GM19468 (cell line): ENCODE measurements around the gene MAP3K3.
A peak's percentile ranks its signal among the peaks of the same experiment; 100 is the strongest.

Experiments
- ATAC-seq: cut with Tn5 transposase; IDR thresholded peaks from one replicate; pipeline ENCODE4 v1.9.1; 2021; ENCODE audit warnings: mild to moderate bottlenecking, moderate library complexity, moderate number of reproducible peaks; ENCODE audit not compliant: unreplicated experiment; ENCODE audit errors: extremely low read depth

MAP3K3 gene

DNA sequence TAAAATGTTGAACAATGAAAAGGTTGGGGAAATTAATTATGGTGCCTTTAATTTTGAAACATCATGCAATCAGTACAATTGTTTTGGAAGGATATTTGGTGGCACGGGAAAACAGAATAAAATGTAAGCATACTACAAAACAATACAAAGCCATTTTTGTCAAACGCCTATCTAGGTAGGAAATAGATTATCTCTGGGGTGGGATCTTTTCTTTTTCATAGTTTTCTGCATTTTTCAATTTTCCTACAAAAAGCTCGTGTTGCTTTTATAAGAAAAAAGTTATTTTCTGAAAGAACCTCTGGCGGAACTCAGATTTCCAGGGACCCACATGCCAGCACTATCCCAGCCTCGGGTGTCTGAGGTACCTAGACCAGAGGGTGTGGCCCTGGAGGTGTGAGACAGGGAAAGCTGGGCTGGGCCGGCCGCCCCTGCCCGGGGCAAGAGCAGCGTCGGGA is 961 bp upstream of the MAP3K3 start:
- ATAC-seq, result no peak

GRCh38 chr17:63622574-63623390 is 565 bp downstream of the MAP3K3 start:
- no peak for ATAC-seq

DNA sequence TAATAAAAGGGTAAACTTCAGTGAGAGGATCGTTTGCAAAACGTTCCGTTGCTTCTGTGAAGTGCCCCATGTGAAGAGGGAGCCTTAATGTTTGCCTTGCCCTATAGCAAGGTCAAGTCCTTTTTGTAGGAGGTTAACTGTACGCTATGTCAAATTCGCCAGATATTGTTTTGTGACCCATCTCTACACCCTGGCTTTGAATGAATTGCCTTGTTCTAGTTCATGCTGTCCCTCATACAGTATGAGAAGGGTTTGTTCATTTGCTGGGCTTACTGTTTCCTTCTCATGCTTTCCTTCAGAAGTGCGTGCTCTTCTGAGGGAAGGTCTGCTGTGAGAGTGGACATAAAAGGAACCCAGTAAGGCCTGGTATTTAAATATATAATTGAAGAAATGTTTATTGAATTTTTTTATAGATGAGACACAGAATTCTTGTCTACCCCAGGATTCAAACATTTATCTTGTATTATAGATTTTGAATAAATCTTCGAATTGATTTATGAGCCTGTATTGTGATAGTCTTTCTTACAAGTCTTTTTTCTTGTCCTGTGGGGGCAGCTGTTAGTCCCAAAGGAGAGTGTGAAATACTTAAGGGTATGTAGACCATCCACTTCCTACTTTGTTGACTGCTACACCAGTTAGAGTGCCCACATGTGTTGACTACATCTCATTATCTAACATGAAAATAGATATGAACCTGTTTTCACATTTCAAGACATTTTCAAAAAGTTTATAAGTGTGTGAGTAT is 1.7 kb downstream of the MAP3K3 start:
- ATAC-seq, result no peak

DNA sequence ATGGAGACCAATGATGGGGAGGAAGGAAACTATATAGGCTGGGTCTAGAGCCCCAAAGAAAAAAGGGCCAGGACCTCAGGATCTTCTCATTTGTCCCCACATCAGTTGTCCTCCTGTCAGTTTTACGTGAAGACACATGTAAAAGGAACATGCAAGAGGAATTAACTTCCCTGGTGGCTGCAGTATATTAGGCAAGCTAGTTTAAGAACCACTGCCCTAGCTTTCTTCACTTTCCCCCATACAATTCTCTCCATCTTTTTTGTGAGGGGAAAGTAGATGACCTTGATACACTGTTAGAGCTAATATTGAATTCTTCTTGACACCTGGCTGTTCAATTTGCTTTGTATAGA is 2.3 kb downstream of the MAP3K3 start:
- ATAC-seq, result no peak

DNA sequence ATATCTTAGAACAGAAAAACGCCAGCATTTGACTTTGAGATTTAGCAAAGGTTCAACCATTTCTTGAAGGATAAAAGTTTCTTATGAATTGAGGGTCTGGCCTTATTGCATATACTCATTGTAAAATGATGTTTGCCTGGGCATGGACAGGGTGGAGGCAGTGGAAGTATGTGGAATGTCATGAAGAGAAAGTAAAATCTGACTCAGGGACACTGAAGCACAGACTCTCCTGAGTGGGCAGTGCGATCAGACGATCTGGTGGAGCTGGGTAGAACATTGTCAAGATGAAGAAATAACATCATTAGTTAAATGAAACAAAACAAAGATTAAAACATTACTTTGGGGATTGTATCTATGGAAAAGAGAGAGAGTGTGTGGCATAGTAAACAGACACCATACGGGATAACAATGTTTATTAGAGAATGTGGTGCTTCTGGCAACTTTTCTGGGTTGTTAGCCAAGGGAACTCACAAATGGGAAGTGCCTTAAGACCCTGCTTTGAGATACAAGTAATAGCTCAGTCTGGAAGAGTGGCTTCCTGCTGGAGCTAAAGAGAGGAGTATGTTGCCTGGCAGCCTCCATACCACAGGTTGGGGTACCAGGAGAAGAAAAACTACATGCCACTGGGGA is 4.4 kb downstream of the MAP3K3 start:
- ATAC-seq, result no peak

DNA sequence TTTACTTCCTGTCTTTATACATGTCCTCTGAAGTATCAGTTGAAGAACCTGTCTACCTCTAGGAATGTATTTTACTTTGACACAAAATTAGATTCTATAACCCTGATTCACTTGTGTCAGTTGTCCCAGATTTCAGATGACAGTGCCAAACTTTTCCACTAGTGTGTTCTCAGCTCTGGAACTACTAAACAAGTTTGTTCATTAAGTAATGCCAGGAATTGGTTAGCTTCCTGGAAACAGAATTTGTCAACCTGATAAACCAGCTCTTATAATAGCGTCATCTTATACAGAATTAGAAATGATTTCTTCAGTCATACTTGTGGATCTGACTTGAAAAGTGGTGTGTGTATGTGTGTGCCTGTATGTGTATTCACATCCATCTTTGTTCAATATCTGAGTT is 7.4 kb downstream of the MAP3K3 start:
- no peak for ATAC-seq

DNA sequence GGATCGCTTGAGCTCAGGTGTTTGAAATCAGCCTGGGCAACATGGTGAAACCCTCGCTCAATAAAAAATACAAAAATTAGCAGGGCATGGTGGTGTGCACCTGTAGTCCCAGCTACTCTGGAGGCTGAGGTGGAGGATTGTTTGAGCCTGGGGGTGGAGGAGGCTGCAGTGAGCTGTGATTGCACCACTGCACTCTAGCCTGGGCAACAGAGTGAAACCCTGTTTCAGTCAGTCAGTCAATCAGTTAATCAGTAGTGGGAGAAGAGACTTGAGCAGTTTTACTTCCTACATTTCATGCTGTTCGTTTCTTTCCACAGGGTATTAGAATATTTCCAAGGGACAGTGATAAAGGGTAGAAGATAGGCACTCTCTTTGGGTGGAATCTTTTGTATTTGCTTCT is 8.8 kb downstream of the MAP3K3 start:
- no peak for ATAC-seq

GRCh38 chr17:63631626-63632025 is 9.4 kb downstream of the MAP3K3 start:
- no peak for ATAC-seq

DNA sequence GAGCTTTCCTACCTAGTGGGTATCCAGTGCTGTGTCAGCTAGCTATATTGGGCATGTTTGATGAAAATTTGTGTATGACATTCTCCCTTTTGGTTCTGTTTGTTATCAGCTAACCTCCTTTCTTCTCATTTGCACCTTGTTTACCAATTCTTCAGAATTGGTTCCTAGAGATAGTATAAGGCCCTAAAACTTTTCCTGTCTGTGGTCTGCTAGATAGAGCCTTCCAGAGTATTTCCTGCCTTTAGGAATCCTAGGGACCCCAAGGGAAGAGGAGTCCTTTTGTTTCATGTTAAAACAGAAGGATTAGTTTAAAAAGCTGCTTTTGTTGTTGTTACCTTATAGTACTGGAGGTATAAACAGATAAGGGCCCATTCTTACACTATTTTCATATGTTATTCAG is 11.5 kb downstream of the MAP3K3 start:
- no peak for ATAC-seq

- no peak for ATAC-seq
Measured at GRCh38 chr17:63634163-63634562, 11.9 kb downstream of the MAP3K3 start.

DNA sequence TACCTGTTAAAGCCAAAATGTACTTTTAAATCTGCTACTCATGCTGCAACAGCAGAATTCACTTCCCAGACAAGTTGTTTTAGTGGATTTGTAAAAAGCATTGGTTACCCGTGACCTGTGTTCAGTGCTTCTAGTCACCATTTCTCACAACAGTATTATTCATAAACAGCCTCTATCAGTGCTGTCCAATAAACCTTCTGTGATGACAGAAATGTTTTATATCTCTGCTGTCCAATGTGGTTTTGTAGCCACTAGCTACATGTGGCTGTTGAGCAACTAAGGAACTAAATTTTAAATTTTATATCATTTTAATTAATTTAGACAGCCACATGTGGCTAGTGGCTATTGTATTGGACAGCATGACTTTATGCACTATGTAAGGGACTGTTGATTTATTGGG is 12.6 kb downstream of the MAP3K3 start:
- ATAC-seq, result no peak

DNA sequence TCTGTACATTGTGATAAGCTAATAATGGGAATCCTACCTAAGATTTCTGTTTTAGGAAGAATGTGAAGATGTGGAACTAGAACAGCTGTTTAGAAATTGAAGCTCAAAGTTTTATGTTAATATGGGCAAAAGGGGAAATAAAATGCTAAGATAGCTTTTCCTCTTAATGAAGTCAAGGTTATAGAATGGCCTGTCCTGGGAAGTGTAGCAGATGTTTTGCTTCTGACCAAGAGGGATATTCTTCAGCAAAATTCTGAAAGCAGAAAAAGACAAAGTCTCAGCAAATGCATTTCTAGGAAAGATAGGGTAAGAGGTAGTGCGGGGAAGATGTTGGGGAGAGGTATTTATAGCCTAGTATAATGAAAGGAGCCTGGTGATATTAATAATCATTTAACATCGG is 13.1 kb downstream of the MAP3K3 start:
- ATAC-seq, result no peak

- ATAC-seq, result no peak
Measured at GRCh38 chr17:63635787-63636186, 13.6 kb downstream of the MAP3K3 start.

DNA sequence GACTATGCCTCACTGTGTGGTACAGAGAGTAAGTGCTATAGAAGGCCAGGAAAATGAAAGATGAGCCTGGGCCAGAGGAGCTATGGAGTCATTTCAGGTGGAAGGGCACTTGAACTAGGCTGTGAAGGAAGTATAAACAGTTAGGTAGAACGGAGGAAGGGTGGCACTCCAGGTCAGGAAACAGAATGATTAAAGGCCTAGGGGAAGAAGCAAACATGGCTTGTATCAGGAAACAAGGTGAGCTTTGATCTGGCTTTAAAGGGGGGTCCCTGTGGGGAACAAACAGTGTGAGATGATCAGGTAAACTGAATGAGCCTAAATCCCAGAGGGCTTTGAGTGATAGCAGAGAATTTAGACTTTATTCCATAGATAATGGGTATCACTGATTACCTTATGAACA is 16.9 kb downstream of the MAP3K3 start:
- no peak for ATAC-seq

GRCh38 chr17:63640038-63640437 is 17.8 kb downstream of the MAP3K3 start:
- ATAC-seq, result no peak

DNA sequence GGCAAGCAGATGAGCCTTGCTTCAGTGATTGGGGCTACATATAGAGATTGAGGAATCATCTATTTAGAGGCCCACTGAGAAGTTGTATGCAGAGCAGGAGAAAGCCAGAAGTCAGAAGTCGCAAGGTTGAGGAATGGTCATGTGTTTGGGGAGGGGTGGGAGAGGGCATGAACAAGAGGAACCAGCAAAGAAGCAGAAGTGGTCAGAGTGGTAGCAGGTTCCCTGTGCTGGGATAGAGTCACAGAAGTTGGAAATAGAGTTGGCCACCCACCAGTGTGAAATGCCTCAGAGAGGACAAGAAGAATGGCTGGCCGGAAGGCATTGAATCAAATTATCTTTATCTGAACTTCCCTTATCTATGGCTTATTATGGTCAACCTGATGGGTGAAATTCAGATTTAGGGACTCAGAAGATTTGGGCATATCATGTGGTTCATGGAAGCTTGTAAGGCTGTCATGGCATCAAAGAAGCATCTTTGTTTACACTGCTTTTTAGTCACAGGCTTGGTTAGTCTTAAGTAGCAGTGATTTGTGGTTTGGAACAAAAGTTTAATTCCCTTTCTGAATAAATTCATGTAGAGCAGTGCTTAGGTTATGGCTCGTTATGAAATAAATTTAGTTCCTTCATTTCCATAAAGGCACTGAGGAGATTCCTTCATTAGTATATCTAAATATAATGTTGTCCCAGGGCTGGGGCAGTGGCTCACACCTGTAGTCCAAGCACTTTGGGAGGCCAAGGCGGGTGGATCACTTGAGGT is 19.7 kb downstream of the MAP3K3 start:
- no peak for ATAC-seq

- ATAC-seq, result no peak
Measured at GRCh38 chr17:63644846-63645245, 22.6 kb downstream of the MAP3K3 start.

DNA sequence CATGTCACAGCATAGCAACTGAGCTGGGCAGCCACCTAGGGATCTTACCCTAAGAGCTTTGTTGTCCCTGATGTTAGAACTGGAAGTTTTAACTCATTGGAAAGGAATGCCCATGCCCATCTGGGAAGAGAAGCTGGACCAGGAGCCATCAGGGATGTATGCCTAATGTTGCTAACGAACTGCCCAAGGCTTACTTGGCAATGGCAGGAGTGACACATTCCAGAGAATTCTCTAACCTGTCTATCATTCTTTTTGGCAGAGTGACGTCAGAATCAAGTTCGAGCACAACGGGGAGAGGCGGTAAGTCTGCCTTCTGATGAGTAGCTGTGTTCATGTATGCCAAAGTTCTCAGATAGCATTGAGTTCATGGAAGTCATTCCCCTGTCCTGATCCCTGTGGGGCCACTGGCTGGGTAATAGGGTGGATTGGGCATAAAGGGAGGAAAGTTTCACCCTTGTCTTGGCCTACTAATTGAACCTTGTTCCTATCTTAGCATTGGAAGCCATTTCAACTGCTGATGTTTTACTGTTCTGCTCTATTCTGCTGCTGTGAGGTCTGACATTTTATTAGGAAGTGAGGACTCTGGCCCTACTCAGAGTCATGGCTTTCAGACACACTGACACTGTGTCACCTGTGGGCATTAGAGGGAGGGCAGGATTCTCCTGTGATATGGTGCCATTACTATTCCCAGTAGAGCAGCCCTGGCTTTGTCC is 23.7 kb downstream of the MAP3K3 start:
- ATAC-seq, result no peak

DNA sequence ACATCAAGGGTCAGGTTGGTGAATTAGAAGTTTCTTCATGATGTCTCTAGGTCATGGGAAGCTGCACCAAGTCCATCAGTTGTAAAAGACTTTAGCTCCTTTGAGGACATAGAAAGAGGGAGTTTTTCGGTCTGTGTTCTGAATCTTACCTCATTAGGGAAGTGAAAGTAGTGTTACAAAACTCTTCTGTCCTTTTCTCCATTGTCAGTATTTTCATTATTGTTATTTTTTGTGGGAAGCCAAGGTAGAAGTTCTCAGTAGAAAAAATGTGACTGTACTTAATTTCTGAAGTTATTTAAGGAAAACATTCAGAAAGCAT is 24.2 kb downstream of the MAP3K3 start:
- ATAC-seq, result peak; percentile 76

DNA sequence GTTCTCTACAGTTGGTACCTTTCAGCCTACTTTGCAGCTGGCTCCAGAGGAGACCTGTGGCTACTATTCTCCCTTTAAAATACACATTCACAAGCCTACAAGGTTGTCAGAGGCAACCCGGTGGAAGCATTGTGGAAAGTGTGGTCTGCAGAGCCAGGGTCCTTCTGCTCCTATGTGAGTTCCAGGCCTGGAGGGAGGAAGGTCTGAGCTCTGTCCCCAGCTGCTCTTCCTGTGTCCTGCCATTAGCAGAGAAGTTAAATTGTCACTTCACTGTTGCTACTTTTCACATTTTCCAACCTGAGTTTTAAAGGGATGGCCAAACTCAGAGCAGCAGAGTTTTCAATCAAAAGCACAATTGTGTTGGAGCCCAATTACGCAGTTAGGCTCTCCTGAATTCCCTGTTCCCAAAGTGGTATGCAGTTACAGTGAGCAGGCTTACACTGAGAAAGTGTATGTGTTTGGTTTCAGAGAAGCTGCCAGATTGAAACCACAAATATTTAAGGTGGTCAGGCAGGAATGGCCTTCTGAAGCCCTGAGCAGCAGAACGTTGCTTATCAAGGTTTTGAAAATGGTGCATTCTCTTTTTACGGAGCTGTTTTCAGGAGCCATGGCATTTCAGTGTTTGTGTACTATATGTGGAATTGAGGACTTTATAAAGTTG is 25.0 kb downstream of the MAP3K3 start:
- no peak for ATAC-seq
